Measurements from ENCODE around the gene WFDC2.

WFDC2 gene

DNA sequence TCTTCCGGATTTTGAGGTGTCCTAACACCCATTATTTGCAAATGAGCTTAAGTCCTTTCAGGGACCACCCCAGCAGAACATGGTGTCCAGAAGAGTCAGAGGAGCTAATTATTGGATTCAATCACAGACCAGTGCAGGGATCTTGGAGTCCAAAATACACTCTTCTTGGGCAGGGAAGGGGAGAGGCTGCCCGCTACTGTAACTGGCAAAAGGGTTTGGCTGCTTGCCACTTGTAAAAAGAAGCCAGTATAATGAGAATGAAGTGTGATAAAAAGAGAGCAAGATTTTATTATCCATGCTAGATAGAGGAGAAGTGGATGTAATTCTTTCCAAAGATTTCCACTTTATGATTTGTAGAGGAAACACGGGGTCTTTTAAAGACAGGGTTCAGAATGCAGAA lies 26.6 kb downstream of the WFDC2 start:
- H3K4me3 ChIP-seq (ENCODE audit: low read depth, low read length), result no peak overlapping the region
- TF ChIP-seq, protein P1, sequence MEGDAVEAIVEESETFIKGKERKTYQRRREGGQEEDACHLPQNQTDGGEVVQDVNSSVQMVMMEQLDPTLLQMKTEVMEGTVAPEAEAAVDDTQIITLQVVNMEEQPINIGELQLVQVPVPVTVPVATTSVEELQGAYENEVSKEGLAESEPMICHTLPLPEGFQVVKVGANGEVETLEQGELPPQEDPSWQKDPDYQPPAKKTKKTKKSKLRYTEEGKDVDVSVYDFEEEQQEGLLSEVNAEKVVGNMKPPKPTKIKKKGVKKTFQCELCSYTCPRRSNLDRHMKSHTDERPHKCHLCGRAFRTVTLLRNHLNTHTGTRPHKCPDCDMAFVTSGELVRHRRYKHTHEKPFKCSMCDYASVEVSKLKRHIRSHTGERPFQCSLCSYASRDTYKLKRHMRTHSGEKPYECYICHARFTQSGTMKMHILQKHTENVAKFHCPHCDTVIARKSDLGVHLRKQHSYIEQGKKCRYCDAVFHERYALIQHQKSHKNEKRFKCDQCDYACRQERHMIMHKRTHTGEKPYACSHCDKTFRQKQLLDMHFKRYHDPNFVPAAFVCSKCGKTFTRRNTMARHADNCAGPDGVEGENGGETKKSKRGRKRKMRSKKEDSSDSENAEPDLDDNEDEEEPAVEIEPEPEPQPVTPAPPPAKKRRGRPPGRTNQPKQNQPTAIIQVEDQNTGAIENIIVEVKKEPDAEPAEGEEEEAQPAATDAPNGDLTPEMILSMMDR (IDR thresholded peaks at IDR 0.05; ENCODE audit: low read depth, low read length), result no peak
- TF ChIP-seq MYC (IDR thresholded peaks at IDR 0.05; ENCODE audit: low read depth, low read length) (no peak), POLR2A (IDR thresholded peaks at IDR 0.05; ENCODE audit: extremely low read depth, insufficient read length) (no peak)
- TF ChIP-seq, protein P2, sequence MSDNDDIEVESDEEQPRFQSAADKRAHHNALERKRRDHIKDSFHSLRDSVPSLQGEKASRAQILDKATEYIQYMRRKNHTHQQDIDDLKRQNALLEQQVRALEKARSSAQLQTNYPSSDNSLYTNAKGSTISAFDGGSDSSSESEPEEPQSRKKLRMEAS (IDR thresholded peaks at IDR 0.05; ENCODE audit: low read depth, low read length), result no peak
- DNase-seq (ENCODE audit: low read depth), result no peak

DNA sequence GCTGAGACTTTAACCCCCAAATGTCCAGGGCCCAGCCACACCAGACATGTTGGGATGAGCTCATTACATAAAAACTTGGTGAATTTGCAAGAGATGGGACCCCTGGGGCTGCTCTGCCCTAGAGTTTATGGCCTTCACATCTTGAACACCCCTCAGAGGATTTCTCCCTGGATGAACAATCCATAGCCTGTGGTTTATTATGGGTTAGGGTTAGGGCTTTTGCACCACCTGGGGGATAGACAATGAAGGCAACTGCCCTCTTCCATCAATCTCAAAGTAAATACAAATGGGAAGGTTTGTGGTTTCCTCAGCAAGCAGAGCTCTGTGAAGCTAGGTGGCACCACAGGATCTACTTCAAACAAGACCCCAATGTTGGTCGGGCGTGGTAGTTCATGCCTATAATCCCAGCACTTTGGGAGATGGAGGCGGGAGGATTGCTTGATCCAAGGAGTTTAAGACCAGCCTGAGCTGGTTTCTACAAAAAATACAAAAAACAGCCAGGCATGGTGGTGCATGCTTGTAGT lies 28.5 kb downstream of the WFDC2 start:
- TF ChIP-seq MYC (IDR thresholded peaks at IDR 0.05; ENCODE audit: low read depth, low read length) (no peak), POLR2A (IDR thresholded peaks at IDR 0.05; ENCODE audit: extremely low read depth, insufficient read length) (no peak)
- TF ChIP-seq, protein P2 (IDR thresholded peaks at IDR 0.05; ENCODE audit: low read depth, low read length), result no peak
- TF ChIP-seq, protein P1 (IDR thresholded peaks at IDR 0.05; ENCODE audit: low read depth, low read length), result no peak
- H3K4me3 ChIP-seq (ENCODE audit: low read depth, low read length), result no peak overlapping the region
- no peak for DNase-seq (ENCODE audit: low read depth)

DNA sequence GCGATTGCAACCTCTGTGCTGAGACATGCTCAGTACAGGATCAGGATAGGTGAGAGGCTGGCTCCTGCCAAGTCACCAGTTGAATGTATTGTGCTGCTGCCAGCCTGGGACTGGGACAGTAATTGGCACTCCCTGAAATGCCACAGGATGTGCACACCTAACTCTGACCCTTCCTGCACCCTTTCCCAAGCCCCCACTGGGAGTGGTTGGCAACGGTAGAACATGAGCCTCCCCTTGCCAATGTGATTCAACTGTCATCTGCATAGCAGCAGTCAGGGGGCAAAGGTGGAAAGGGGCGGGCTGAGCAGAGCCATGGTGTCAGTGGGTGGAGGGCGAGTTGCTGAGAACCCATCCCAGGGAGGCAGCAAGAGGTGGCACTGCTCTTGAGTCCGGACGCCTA lies 30.5 kb downstream of the WFDC2 start:
- no peak for DNase-seq (ENCODE audit: low read depth)
- no peak overlapping the region for H3K4me3 ChIP-seq (ENCODE audit: low read depth, low read length)
- TF ChIP-seq, protein P1 (IDR thresholded peaks at IDR 0.05; ENCODE audit: low read depth, low read length), result no peak
- TF ChIP-seq, protein P2 (IDR thresholded peaks at IDR 0.05; ENCODE audit: low read depth, low read length), result no peak
- TF ChIP-seq POLR2A (IDR thresholded peaks at IDR 0.05; ENCODE audit: extremely low read depth, insufficient read length) (no peak), MYC (IDR thresholded peaks at IDR 0.05; ENCODE audit: low read depth, low read length) (no peak)

DNA sequence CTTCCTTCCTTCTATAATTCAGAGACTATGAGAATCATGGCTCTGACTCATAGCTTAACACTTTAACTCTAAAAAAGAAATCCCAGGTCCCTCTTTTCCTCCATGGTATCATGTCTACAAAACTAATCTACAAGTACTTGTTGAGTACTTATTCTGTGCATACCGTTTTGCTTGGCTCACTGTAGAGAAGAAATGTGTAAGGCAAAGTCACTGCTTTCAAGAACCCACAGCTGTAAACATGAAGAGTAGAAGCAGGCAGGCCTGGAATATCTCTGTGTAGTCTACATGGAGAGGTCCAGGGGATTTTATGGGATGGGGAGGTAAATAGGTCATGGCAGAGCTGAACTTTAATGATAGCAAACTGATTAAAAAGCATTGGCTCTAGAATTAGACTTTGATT lies 32.0 kb downstream of the WFDC2 start:
- no peak for DNase-seq (ENCODE audit: low read depth)
- TF ChIP-seq, protein P1 (IDR thresholded peaks at IDR 0.05; ENCODE audit: low read depth, low read length), result no peak
- TF ChIP-seq POLR2A (IDR thresholded peaks at IDR 0.05; ENCODE audit: extremely low read depth, insufficient read length) (no peak), MYC (IDR thresholded peaks at IDR 0.05; ENCODE audit: low read depth, low read length) (no peak)
- TF ChIP-seq, protein P2 (IDR thresholded peaks at IDR 0.05; ENCODE audit: low read depth, low read length), result no peak
- no peak overlapping the region for H3K4me3 ChIP-seq (ENCODE audit: low read depth, low read length)

DNA sequence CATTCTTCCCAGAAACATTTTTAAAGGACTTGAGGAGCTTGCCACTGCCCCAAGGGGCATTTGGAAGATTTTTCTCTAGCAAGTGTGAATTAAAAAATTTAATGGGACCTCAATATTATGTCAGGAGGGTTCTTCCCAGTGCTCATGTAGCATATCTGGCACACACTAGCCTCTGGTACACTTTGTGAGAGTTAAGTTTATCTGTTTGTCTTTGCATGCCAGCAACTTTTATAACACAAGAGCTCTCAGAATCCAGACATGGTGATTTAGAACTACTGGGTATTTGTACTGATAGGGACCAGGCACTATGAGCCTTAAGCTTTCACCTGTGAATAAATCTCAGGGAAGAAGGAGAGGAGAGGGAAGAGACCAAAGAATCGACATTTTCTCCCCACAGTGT lies 33.0 kb downstream of the WFDC2 start:
- no peak for DNase-seq (ENCODE audit: low read depth)
- no peak overlapping the region for H3K4me3 ChIP-seq (ENCODE audit: low read depth, low read length)
- TF ChIP-seq, protein P1 (IDR thresholded peaks at IDR 0.05; ENCODE audit: low read depth, low read length), result no peak
- no peak for TF ChIP-seq POLR2A (IDR thresholded peaks at IDR 0.05; ENCODE audit: extremely low read depth, insufficient read length)
- TF ChIP-seq, protein P2 (IDR thresholded peaks at IDR 0.05; ENCODE audit: low read depth, low read length), result no peak
- no peak for TF ChIP-seq MYC (IDR thresholded peaks at IDR 0.05; ENCODE audit: low read depth, low read length)
